ENCODE results near the gene PDE9A. TPM values are rescaled to one million over a fixed set of nuclear protein-coding genes. Genes with fewer than 3 reads are reported as not detected.

PDE9A gene
- total RNA-seq, 1 experiment from 2014 or later, result 44.8 TPM

DNA sequence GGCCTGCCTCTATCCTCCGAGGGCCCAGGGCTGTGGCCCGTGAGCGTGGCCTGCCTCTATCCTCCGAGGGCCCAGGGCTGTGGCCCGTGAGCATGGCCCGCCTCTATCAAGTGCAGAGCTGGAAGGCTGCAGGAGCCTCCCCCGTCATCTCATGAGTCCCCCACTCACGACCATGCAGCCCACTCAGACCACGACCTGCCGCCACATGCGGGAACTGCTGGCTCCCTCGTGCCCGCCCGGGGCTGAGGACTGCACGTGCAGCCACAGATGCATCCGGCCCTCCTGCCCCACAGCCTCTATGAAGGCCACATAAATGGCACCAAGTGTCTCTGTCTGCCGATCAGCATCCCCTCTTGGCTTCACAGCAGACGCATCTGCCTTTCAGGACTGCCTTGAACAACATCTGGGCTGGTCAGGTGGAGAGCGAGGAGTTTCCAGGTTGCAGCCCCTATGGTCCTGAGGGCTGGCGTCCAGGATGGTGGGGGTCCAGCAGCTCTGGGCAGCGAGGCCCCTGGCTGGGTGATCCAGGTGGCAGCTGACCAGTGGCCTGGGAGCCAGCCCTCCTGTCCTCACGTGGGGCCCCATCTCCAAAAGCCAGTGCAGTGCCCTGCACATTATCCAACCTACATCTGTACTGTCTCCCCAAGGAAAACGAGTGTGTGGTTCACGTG lies 103.3 kb downstream of the PDE9A start:
- Mint-ChIP-seq H3K36me3 (peaks cover 17% of the 10 kb centered on the region; the same call in 1 of the 2 replicates), H3K4me1 (0 out of 2 replicates have a peak, but pooled peaks cover 3% of the 10 kb centered on the region)

DNA sequence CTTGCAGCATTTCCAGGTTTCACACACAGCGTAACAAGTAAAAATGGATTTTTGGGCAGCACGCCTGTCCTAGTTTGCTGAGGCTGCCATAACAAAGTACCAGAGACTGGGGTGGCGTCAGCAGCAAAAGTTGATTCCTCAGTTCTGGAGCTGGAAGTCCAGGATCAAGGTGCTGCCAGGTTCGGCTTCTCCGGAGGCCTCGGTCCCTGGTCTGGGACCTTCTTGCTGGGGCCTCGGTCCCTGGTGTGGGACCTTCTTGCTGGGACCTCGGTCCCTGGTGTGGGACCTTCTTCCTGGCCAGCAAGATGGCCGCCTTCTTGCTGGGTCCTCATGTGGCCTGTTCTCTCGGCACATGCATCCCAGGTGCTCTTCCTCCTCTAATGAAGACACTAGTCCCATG lies 104.0 kb downstream of the PDE9A start:
- H3K36me3 Mint-ChIP-seq, result peaks cover 23% of the 10 kb centered on the region
- no peaks in the 10 kb centered on the region for H3K9me3 Mint-ChIP-seq
- no peak for TF ChIP-seq NFATC4 (CRISPR knock-in tag; IDR thresholded peaks at IDR 0.05)
- TF ChIP-seq ZNF232 (CRISPR knock-in tag; IDR thresholded peaks at IDR 0.05), result no peak
- TF ChIP-seq, protein P1, sequence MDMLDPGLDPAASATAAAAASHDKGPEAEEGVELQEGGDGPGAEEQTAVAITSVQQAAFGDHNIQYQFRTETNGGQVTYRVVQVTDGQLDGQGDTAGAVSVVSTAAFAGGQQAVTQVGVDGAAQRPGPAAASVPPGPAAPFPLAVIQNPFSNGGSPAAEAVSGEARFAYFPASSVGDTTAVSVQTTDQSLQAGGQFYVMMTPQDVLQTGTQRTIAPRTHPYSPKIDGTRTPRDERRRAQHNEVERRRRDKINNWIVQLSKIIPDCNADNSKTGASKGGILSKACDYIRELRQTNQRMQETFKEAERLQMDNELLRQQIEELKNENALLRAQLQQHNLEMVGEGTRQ (CRISPR knock-in tag; IDR thresholded peaks at IDR 0.05), result no peak
- no peak for TF ChIP-seq ZNF317 (CRISPR knock-in tag; IDR thresholded peaks at IDR 0.05; ENCODE audit: borderline replicate concordance, low read depth)
- TF ChIP-seq, protein P2, sequence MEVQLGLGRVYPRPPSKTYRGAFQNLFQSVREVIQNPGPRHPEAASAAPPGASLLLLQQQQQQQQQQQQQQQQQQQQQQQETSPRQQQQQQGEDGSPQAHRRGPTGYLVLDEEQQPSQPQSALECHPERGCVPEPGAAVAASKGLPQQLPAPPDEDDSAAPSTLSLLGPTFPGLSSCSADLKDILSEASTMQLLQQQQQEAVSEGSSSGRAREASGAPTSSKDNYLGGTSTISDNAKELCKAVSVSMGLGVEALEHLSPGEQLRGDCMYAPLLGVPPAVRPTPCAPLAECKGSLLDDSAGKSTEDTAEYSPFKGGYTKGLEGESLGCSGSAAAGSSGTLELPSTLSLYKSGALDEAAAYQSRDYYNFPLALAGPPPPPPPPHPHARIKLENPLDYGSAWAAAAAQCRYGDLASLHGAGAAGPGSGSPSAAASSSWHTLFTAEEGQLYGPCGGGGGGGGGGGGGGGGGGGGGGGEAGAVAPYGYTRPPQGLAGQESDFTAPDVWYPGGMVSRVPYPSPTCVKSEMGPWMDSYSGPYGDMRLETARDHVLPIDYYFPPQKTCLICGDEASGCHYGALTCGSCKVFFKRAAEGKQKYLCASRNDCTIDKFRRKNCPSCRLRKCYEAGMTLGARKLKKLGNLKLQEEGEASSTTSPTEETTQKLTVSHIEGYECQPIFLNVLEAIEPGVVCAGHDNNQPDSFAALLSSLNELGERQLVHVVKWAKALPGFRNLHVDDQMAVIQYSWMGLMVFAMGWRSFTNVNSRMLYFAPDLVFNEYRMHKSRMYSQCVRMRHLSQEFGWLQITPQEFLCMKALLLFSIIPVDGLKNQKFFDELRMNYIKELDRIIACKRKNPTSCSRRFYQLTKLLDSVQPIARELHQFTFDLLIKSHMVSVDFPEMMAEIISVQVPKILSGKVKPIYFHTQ (CRISPR knock-in tag; IDR thresholded peaks at IDR 0.05), result no peak
- no peak for TF ChIP-seq RORB (CRISPR knock-in tag; IDR thresholded peaks at IDR 0.05)
- TF ChIP-seq GTF2I (CRISPR knock-in tag; conservative IDR thresholded peaks at IDR 0.05), result no peak
- 0 out of 2 replicates have a peak, but pooled peaks cover 3% of the 10 kb centered on the region for H3K4me1 Mint-ChIP-seq
- H3K4me3 Mint-ChIP-seq, result no peak overlapping the region
- CTCF ChIA-PET, result no interaction called here
- no peak for DNase-seq (ENCODE audit: low spot score)
- POLR2A ChIA-PET, result interaction anchor here (1.0 kb wide), 1 partner anchor 22 kb away, joined by 3 read pairs; no protein-coding TSS in a partner anchor
- H3K27me3 Mint-ChIP-seq (ENCODE audit: low read depth), result no peaks in the 10 kb centered on the region
- H3K27ac Mint-ChIP-seq, result no peak overlapping the region
- ATAC-seq, result no peak

More for the DNA sequence above, 103.3 kb downstream of the PDE9A start:
- DNase-seq (ENCODE audit: low spot score), result no peak
- Mint-ChIP-seq H3K4me3 (no peak overlapping the region), H3K27ac (no peak overlapping the region), H3K27me3 (ENCODE audit: low read depth) (no peaks in the 10 kb centered on the region), H3K9me3 (no peaks in the 10 kb centered on the region)
- POLR2A ChIA-PET, result no interaction called here
- no peak for ATAC-seq
- TF ChIP-seq ZNF138 (CRISPR knock-in tag; conservative IDR thresholded peaks at IDR 0.05) (no peak), ZBTB21 (CRISPR knock-in tag; IDR thresholded peaks at IDR 0.05; ENCODE audit: borderline replicate concordance) (no peak)
- CTCF ChIA-PET, result no interaction called here

DNA sequence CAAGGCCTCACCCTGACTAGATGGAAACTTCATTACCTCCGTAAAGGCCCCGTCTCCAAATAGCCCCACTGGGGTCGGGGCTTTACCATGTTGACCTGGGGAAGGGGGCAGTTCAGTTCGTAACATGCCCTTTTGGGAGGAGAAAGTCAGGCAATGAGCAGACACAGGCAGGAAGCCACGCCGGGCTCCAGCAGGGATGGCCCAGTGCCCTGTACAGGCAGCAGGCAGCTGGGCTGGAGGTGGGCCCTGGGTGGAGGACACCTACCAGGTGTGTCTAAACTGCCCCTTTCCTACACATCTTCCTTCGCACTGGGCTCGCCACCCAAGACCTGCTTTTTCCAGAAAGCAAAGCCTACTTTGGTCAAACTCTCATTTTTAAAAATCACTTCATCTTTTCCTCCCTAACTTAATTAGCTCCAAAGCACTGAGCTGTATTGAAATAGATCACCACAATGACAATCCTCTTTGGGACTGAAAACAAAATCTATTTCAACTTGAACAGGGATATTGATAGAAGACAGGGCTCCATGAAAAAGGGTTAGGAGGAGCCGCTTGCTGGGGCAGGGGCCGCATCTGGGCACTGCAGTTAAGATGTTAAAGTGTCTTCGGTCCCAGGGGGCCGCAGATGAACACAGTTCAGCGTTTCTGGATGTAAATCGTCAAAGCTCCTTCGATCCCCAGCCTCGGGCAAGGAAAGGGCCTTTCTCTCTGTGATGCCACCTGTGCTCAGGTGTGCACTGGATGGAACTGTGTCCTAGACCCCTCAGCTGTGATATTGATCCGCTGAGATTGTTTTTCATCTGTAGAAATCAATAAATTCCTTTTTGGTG lies 104.6 kb downstream of the PDE9A start:
- ChIA-PET POLR2A (interaction anchor here (1.0 kb wide), 1 partner anchor 23 kb away, joined by 3 read pairs; no protein-coding TSS in a partner anchor), CTCF (no interaction called here)
- no peaks in the 10 kb centered on the region for H3K27me3 Mint-ChIP-seq (ENCODE audit: low read depth)
- no peak overlapping the region for H3K27ac Mint-ChIP-seq
- no peak for ATAC-seq
- H3K36me3 Mint-ChIP-seq, result peaks cover 24% of the 10 kb centered on the region
- DNase-seq (ENCODE audit: low spot score), result no peak
- H3K4me1 Mint-ChIP-seq, result 0 out of 2 replicates have a peak, but pooled peaks cover 3% of the 10 kb centered on the region
- no peaks in the 10 kb centered on the region for H3K9me3 Mint-ChIP-seq
- H3K4me3 Mint-ChIP-seq, result no peak overlapping the region
- TF ChIP-seq, protein P3, sequence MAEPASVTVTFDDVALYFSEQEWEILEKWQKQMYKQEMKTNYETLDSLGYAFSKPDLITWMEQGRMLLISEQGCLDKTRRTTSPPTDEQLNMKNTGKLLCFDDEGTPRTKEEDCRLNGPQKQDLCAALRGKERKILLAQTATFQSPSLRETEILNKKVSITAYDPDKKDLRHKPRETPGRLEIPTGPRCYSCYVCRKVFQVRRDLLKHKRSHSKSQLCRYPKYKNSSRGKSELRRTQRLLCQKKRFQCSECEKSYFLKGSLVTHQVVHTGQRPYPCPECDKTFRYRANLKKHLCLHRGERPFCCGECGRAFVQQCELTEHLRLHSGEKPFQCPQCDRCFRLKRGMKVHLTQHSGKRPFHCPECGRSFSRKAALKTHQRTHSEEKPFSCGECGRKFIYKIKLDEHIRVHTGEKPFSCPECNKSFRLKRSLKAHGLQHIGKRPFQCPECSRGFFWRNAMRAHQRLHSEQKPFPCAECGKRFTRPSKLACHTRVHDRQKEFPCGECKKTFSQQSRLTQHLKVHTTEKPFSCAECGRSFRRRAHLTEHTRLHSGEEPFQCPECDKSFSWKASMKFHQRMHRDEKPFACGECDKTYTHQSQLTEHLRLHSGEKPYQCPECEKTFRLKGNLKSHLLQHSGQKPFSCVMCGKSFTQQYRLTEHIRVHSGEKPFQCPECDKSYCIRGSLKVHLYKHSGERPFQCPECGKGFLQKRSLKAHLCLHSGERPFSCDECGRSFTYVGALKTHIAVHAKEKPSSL (CRISPR knock-in tag; conservative IDR thresholded peaks at IDR 0.05), result no peak
- TF ChIP-seq FOXP1 (CRISPR knock-in tag; IDR thresholded peaks at IDR 0.05; ENCODE audit: borderline replicate concordance), result no peak
- TF ChIP-seq, protein P4, sequence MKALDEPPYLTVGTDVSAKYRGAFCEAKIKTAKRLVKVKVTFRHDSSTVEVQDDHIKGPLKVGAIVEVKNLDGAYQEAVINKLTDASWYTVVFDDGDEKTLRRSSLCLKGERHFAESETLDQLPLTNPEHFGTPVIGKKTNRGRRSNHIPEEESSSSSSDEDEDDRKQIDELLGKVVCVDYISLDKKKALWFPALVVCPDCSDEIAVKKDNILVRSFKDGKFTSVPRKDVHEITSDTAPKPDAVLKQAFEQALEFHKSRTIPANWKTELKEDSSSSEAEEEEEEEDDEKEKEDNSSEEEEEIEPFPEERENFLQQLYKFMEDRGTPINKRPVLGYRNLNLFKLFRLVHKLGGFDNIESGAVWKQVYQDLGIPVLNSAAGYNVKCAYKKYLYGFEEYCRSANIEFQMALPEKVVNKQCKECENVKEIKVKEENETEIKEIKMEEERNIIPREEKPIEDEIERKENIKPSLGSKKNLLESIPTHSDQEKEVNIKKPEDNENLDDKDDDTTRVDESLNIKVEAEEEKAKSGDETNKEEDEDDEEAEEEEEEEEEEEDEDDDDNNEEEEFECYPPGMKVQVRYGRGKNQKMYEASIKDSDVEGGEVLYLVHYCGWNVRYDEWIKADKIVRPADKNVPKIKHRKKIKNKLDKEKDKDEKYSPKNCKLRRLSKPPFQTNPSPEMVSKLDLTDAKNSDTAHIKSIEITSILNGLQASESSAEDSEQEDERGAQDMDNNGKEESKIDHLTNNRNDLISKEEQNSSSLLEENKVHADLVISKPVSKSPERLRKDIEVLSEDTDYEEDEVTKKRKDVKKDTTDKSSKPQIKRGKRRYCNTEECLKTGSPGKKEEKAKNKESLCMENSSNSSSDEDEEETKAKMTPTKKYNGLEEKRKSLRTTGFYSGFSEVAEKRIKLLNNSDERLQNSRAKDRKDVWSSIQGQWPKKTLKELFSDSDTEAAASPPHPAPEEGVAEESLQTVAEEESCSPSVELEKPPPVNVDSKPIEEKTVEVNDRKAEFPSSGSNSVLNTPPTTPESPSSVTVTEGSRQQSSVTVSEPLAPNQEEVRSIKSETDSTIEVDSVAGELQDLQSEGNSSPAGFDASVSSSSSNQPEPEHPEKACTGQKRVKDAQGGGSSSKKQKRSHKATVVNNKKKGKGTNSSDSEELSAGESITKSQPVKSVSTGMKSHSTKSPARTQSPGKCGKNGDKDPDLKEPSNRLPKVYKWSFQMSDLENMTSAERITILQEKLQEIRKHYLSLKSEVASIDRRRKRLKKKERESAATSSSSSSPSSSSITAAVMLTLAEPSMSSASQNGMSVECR (CRISPR knock-in tag; IDR thresholded peaks at IDR 0.05; ENCODE audit: borderline replicate concordance), result no peak
- TF ChIP-seq, protein P5, sequence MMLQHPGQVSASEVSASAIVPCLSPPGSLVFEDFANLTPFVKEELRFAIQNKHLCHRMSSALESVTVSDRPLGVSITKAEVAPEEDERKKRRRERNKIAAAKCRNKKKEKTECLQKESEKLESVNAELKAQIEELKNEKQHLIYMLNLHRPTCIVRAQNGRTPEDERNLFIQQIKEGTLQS (CRISPR knock-in tag; conservative IDR thresholded peaks at IDR 0.05), result no peak
- TF ChIP-seq ZNF263 (CRISPR knock-in tag; IDR thresholded peaks at IDR 0.05; ENCODE audit: low read depth), result no peak
- no peak for TF ChIP-seq ELF4 (CRISPR knock-in tag; IDR thresholded peaks at IDR 0.05; ENCODE audit: low read depth)
- TF ChIP-seq, protein P6, sequence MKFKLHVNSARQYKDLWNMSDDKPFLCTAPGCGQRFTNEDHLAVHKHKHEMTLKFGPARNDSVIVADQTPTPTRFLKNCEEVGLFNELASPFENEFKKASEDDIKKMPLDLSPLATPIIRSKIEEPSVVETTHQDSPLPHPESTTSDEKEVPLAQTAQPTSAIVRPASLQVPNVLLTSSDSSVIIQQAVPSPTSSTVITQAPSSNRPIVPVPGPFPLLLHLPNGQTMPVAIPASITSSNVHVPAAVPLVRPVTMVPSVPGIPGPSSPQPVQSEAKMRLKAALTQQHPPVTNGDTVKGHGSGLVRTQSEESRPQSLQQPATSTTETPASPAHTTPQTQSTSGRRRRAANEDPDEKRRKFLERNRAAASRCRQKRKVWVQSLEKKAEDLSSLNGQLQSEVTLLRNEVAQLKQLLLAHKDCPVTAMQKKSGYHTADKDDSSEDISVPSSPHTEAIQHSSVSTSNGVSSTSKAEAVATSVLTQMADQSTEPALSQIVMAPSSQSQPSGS (CRISPR knock-in tag; IDR thresholded peaks at IDR 0.05; ENCODE audit: borderline replicate concordance, low read depth), result no peak

All from WTC11 (cell line).